SK-N-SH (cell line): Measurements from ENCODE around the gene RFX4. TPM values are rescaled to one million over a fixed set of nuclear protein-coding genes. Genes with fewer than 3 reads are reported as not detected.

Experiments used
- CTCF ChIA-PET: fragments of 300-600, 350-600 bp; formaldehyde crosslinking; extraction: SDS; loops from one replicate; lab custom pipeline; 2021; lab: Yijun Ruan, JAX
- POLR2A ChIA-PET: fragments of 350-600 bp; sonication (Branson Sonifier 250); formaldehyde crosslinking; extraction: SDS; loops from one replicate; lab custom pipeline; 2020; ENCODE audit warnings: antibody characterized with exemption, inconsistent platforms; lab: Yijun Ruan, JAX
- DNase-seq: peaks from one replicate; pipeline ENCODE4 v3.0.0; 2012
- H2AFZ ChIP-seq: fragments of 200-600 bp; sonication (generic); 2 replicates; pipeline ENCODE4 v1.8.1; 2016; ENCODE audit warnings: antibody characterized with exemption, mild to moderate bottlenecking, low read depth
- H3F3A ChIP-seq: fragments of 200-600 bp; sonication (generic); replicated peaks from 2 replicates; pipeline ENCODE3; 2016; ENCODE audit warnings: antibody characterized with exemption, mild to moderate bottlenecking; ENCODE audit not compliant: insufficient read depth
- H3K27ac ChIP-seq, 2 experiments: fragments of 200-500 bp in 1 of 2; fragments of 200-600 bp in 1 of 2; sonication (Bioruptor generic) in 1 of 2; sonication (generic), shearing (Covaris generic) in 1 of 2; 2 replicates each; pipeline versions ENCODE4 v1.5.1 to v1.6.1; 2014 to 2016; ENCODE audit warnings: low read depth in 2 of 2, inconsistent platforms in 1 of 2, low read length in 1 of 2, mild to moderate bottlenecking in 1 of 2, mixed read lengths in 1 of 2
- H3K27me3 ChIP-seq: fragments of 200-600 bp; sonication (generic), shearing (Covaris generic); 2 replicates; pipeline ENCODE4 v1.6.1; 2016; ENCODE audit warnings: mixed run types; ENCODE audit not compliant: insufficient read depth
- H3K36me3 ChIP-seq, 2 experiments: fragments of 200-500 bp in 1 of 2; fragments of 200-600 bp in 1 of 2; sonication (Bioruptor generic) in 1 of 2; sonication (generic) in 1 of 2; replicated peaks in 1 of 2; 2 replicates each; pipeline versions ENCODE3 to v1.5.1; 2014 to 2016; ENCODE audit warnings: low read length in 1 of 2, mild to moderate bottlenecking in 1 of 2; ENCODE audit not compliant: insufficient read depth in 2 of 2, control insufficient read depth in 1 of 2
- H3K4me1 ChIP-seq, 2 experiments: fragments of 200-500 bp in 1 of 2; fragments of 200-600 bp in 1 of 2; sonication (Bioruptor generic) in 1 of 2; sonication (generic), shearing (Covaris generic) in 1 of 2; 2 replicates each; pipeline versions ENCODE4 v1.5.1 to v1.6.1; 2014 to 2016; ENCODE audit warnings: low read depth in 1 of 2, low read length in 1 of 2, mixed run types in 1 of 2; ENCODE audit not compliant: insufficient read depth in 2 of 2, control insufficient read depth in 1 of 2
- H3K4me2 ChIP-seq: fragments of 200-600 bp; sonication (generic), shearing (Covaris generic); 2 replicates; pipeline ENCODE4 v1.6.1; 2017; ENCODE audit warnings: mixed run types
- H3K4me3 ChIP-seq, 2 experiments: fragments of 200-500 bp in 1 of 2; fragments of 200-600 bp in 1 of 2; sonication (Bioruptor generic) in 1 of 2; sonication (generic), shearing (Covaris generic) in 1 of 2; 2 replicates each; pipeline versions ENCODE4 v1.5.1 to v1.8.1; 2014 to 2016; ENCODE audit warnings: low read depth in 2 of 2, inconsistent platforms in 1 of 2, low read length in 1 of 2, mild to moderate bottlenecking in 1 of 2, mixed read lengths in 1 of 2, moderate library complexity in 1 of 2
- H3K79me2 ChIP-seq: fragments of 200-600 bp; sonication (generic); 2 replicates; pipeline ENCODE4 v1.8.1; 2017; ENCODE audit warnings: mild to moderate bottlenecking; ENCODE audit not compliant: insufficient read depth
- H3K9ac ChIP-seq: fragments of 200-600 bp; sonication (generic); 2 replicates; pipeline ENCODE4 v1.6.1; 2017; ENCODE audit warnings: mixed run types
- H3K9me2 ChIP-seq: fragments of 200-600 bp; sonication (generic); 2 replicates; pipeline ENCODE4 v1.6.1; 2017; ENCODE audit warnings: mixed run types
- H3K9me3 ChIP-seq: fragments of 200-600 bp; sonication (generic); 2 replicates; pipeline ENCODE4 v1.6.1; 2017; ENCODE audit warnings: mixed run types, mild to moderate bottlenecking, moderate library complexity
- H4K20me1 ChIP-seq: fragments of 200-600 bp; sonication (generic); 2 replicates; pipeline ENCODE4 v1.6.1; 2017; ENCODE audit warnings: mild to moderate bottlenecking, mixed run types; ENCODE audit not compliant: insufficient read depth
- CTCF ChIP-seq: fragments of 200-600 bp; sonication (generic); IDR thresholded peaks from 2 replicates; pipeline ENCODE4 v1.6.1; 2017; ENCODE audit warnings: antibody characterized with exemption, mild to moderate bottlenecking, moderate library complexity
- ELF1 ChIP-seq: IDR thresholded peaks from 2 replicates; pipeline ENCODE4 v1.4.0; 2012
- FOSL2 ChIP-seq: IDR thresholded peaks from 2 replicates; pipeline ENCODE4 v1.4.0; 2012; ENCODE audit warnings: low read depth, mild to moderate bottlenecking, moderate library complexity, borderline replicate concordance
- GABPA ChIP-seq: IDR thresholded peaks from 2 replicates; pipeline ENCODE4 v1.4.0; 2012; ENCODE audit warnings: low read depth, mild to moderate bottlenecking
- GATA2 ChIP-seq: sonication (generic); formaldehyde crosslinking; IDR thresholded peaks from 2 replicates; pipeline ENCODE4 v1.5.0; 2020; ENCODE audit warnings: mild to moderate bottlenecking, missing genetic modification reagents
- IRF3 ChIP-seq: fragments of 150-350 bp; IDR thresholded peaks from 2 replicates; pipeline ENCODE4 v1.6.1; 2016; ENCODE audit warnings: mild to moderate bottlenecking, low read depth, low read length
- RCOR1 ChIP-seq: fragments of 150-350 bp; IDR thresholded peaks from 2 replicates; pipeline ENCODE4 v1.6.1; 2017; ENCODE audit warnings: antibody characterized with exemption, low read length
- REST ChIP-seq: IDR thresholded peaks from 2 replicates; pipeline ENCODE4 v1.6.1; 2012; ENCODE audit warnings: mild to moderate bottlenecking, low read depth, low read length, moderate library complexity
- SIN3A ChIP-seq: IDR thresholded peaks from 2 replicates; pipeline ENCODE4 v1.6.1; 2012; ENCODE audit warnings: low read depth, mild to moderate bottlenecking, low read length, moderate library complexity, borderline replicate concordance
- WGBS: methylation state at CpG from one replicate; pipeline ENCODE4 v1.1.6; 2017; ENCODE audit warnings: low lambda C conversion rate; 5-methylcytosine and 5-hydroxymethylcytosine counted together
- polyA plus RNA-seq, 3 experiments: library from polyadenylated mRNA; depleted of rRNA; stranded (reverse); fragments of >200 nt; gene quantifications; 2 replicates each; pipeline ENCODE4 v1.2.3, GENCODE V29; 2012

RFX4 gene
- polyA plus RNA-seq, 1 of the 3 experiments (the other 2 are of a cell fraction), result not detected

- no peak overlapping the region for H3K9ac ChIP-seq
- CTCF ChIA-PET, result no interaction called here
Observed at GRCh38 chr12:106705971-106706370, 123.2 kb downstream of the RFX4 start.

GRCh38 chr12:106709068-106709511 is 126.3 kb downstream of the RFX4 start:
- Histone ChIP-seq H2AFZ (no peak overlapping the region), H3K79me2 (no peaks in the 10 kb centered on the region)
- no peak for TF ChIP-seq IRF3
- no peak for TF ChIP-seq ELF1
- TF ChIP-seq CTCF, result peak; percentile 14; the same call in 1 of the 2 replicates
- TF ChIP-seq, all 33 proteins: peak for 1
- H3K36me3 ChIP-seq, result no peaks in the 10 kb centered on the region
- no peaks in the 10 kb centered on the region for H3F3A ChIP-seq
- H3K9me3 ChIP-seq, result no peaks in the 10 kb centered on the region
- ChIA-PET POLR2A (no interaction called here), CTCF (interaction anchor here (0.9 kb wide), 1 partner anchor 133 kb away, joined by 3 read pairs; no protein-coding TSS in a partner anchor)
- H3K27me3 ChIP-seq, result no peaks in the 10 kb centered on the region
- no peaks in the 10 kb centered on the region for H3K4me1 ChIP-seq
- no peak for DNase-seq
- H3K9ac ChIP-seq, result no peak overlapping the region
- H3K9me2 ChIP-seq, result no peaks in the 10 kb centered on the region
- H4K20me1 ChIP-seq, result no peaks in the 10 kb centered on the region
- WGBS, result 69% methylated on average over 8 of the region's 8 CpGs
- H3K27ac ChIP-seq, result no peak overlapping the region
- no peak overlapping the region for H3K4me2 ChIP-seq
- no peak overlapping the region for H3K4me3 ChIP-seq

More at GRCh38 chr12:106705971-106706370, 123.2 kb downstream of the RFX4 start:
- no peak overlapping the region for H3K4me3 ChIP-seq
- H2AFZ ChIP-seq, result no peak overlapping the region
- peaks cover 0 to 4% of the 10 kb centered on the region in 2 experiments for H3K36me3 ChIP-seq
- DNase-seq, result no peak
- H3K9me2 ChIP-seq, result no peaks in the 10 kb centered on the region
- no peaks in the 10 kb centered on the region for H3K4me1 ChIP-seq
- H3K27me3 ChIP-seq, result no peaks in the 10 kb centered on the region
- POLR2A ChIA-PET, result no interaction called here
- no peaks in the 10 kb centered on the region for H3K9me3 ChIP-seq
- 48% methylated on average over 5 of the region's 5 CpGs for WGBS
- no peak for TF ChIP-seq FOSL2
- no peak for TF ChIP-seq GATA2 (CRISPR knock-in tag)
- no peak for TF ChIP-seq SIN3A
- no peak for TF ChIP-seq REST
- TF ChIP-seq GABPA, result no peak
- no peak for TF ChIP-seq RCOR1
- H3K79me2 ChIP-seq, result no peaks in the 10 kb centered on the region
- H3K4me2 ChIP-seq, result no peak overlapping the region
- no peak overlapping the region for H3K27ac ChIP-seq
- no peaks in the 10 kb centered on the region for H3F3A ChIP-seq
- no peaks in the 10 kb centered on the region for H4K20me1 ChIP-seq
